Ovary (tissue), 3 donors: ENCODE results near the gene ABCF2.

ENCODE experiments used
- CTCF ChIP-seq, 3 donors: fragments of 450-650 bp in 2 of 3; fragments of 200-600 bp in 1 of 3; IDR thresholded peaks; one replicate each; pipeline versions ENCODE4 v1.5.1 to v1.8.0; 2016 to 2022; ENCODE audit warnings: antibody characterized with exemption in 3 of 3, mild to moderate bottlenecking in 1 of 3
- EP300 ChIP-seq: sonication (generic); formaldehyde crosslinking; IDR thresholded peaks from one replicate; pipeline ENCODE4 v1.6.1; 2017; ENCODE audit warnings: antibody characterized with exemption
- POLR2A ChIP-seq: fragments of 450-650 bp; IDR thresholded peaks from one replicate; pipeline ENCODE4 v1.6.1; 2017; ENCODE audit warnings: antibody characterized with exemption, mild to moderate bottlenecking, moderate library complexity
- donor health status: DM: no; HTN: no; CAD: no.

- TF ChIP-seq POLR2A (no peak), CTCF (IDR thresholded peaks at IDR 0.05) (peak in 1 of 3 donors; percentile 20), EP300 (no peak)
These were observed 58.8 kb downstream of the ABCF2 start for GRCh38 chr7:151168003-151168786.
